ENCODE data around the gene DLGAP4. TPM values are rescaled to one million over a fixed set of nuclear protein-coding genes. Genes with fewer than 3 reads are reported as not detected.

DLGAP4 gene
- total and polyA plus RNA-seq, 9 of the 15 experiments (the other 6 are each of a cell fraction or from before 2014, with no cell fraction given), result 0.31 to 34.1 (median 4.5) TPM

DNA sequence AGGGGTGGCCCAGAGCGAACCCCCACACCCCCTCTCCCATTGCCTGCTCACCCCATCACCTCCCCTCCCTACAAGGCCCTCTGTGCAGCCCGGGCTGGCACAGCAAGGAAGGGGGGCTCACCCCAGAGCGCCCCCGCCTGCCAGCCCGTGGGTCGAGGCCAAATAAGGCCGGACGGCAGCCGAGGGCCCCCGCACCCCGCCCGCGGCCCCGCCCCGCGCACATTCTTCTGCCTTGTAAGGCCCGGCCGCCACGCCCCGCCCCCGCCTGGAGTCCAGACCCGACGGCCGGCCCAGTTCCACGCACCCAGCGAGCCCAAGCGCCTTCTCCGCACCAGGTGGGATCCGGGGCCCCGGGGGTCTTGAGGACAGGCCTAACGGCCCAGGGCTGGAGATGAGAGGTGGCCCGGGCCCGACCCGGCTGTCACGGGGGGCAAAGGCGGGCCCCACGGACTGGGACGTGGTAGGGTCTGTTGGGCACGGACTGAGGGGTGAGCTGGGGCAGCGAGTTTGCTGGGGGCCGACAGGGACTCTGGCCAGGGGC is 235.2 kb downstream of the DLGAP4 start, which contains the start of gene MYL9 (continued):
- TF ChIP-seq SP2 (IDR thresholded peaks at IDR 0.05; ENCODE audit: extremely low read depth, low read depth, low read length, poor library complexity, severe bottlenecking) (no peak), CHD4 (IDR thresholded peaks at IDR 0.05; ENCODE audit: insufficient read depth, insufficient replicate concordance, low read depth, low read length, poor library complexity, severe bottlenecking) (no peak), RAD21 (CRISPR knock-in tag; conservative IDR thresholded peaks at IDR 0.05 in 1 of 2, IDR thresholded peaks at IDR 0.05 in 1 of 2) (no peak), GABPB1 (CRISPR knock-in tag; IDR thresholded peaks at IDR 0.05) (no peak), ZNF584 (CRISPR knock-in tag; IDR thresholded peaks at IDR 0.05; ENCODE audit: low read depth) (no peak), POU5F1 (IDR thresholded peaks at IDR 0.05; ENCODE audit: borderline replicate concordance, low read depth, low read length, partially characterized antibody) (no peak), SRF (CRISPR knock-in tag; IDR thresholded peaks at IDR 0.05) (peak in 1 of 2 experiments; percentile 93; a peak in 2 of 4 replicates), HDGF (IDR thresholded peaks at IDR 0.05) (no peak), CBFA2T2 (conservative IDR thresholded peaks at IDR 0.05) (no peak), PHF8 (IDR thresholded peaks at IDR 0.05; ENCODE audit: borderline replicate concordance, low read length) (peak; percentile 42; the same call in 1 of the 2 replicates), NRF1 (conservative IDR thresholded peaks at IDR 0.05 in 1 of 2, IDR thresholded peaks at IDR 0.05 in 1 of 2) (peak; percentile 68 to 76), TEAD1 (CRISPR knock-in tag; IDR thresholded peaks at IDR 0.05) (0 out of 4 replicates have a peak, but pooled peaks of 1 of the 2 experiments have one; percentile 20)
- TF ChIP-seq, protein P1, sequence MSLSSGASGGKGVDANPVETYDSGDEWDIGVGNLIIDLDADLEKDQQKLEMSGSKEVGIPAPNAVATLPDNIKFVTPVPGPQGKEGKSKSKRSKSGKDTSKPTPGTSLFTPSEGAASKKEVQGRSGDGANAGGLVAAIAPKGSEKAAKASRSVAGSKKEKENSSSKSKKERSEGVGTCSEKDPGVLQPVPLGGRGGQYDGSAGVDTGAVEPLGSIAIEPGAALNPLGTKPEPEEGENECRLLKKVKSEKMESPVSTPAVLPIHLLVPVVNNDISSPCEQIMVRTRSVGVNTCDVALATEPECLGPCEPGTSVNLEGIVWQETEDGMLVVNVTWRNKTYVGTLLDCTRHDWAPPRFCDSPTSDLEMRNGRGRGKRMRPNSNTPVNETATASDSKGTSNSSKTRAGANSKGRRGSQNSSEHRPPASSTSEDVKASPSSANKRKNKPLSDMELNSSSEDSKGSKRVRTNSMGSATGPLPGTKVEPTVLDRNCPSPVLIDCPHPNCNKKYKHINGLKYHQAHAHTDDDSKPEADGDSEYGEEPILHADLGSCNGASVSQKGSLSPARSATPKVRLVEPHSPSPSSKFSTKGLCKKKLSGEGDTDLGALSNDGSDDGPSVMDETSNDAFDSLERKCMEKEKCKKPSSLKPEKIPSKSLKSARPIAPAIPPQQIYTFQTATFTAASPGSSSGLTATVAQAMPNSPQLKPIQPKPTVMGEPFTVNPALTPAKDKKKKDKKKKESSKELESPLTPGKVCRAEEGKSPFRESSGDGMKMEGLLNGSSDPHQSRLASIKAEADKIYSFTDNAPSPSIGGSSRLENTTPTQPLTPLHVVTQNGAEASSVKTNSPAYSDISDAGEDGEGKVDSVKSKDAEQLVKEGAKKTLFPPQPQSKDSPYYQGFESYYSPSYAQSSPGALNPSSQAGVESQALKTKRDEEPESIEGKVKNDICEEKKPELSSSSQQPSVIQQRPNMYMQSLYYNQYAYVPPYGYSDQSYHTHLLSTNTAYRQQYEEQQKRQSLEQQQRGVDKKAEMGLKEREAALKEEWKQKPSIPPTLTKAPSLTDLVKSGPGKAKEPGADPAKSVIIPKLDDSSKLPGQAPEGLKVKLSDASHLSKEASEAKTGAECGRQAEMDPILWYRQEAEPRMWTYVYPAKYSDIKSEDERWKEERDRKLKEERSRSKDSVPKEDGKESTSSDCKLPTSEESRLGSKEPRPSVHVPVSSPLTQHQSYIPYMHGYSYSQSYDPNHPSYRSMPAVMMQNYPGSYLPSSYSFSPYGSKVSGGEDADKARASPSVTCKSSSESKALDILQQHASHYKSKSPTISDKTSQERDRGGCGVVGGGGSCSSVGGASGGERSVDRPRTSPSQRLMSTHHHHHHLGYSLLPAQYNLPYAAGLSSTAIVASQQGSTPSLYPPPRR (CRISPR knock-in tag; IDR thresholded peaks at IDR 0.05; ENCODE audit: borderline replicate concordance), result no peak
- TF ChIP-seq, protein P2, sequence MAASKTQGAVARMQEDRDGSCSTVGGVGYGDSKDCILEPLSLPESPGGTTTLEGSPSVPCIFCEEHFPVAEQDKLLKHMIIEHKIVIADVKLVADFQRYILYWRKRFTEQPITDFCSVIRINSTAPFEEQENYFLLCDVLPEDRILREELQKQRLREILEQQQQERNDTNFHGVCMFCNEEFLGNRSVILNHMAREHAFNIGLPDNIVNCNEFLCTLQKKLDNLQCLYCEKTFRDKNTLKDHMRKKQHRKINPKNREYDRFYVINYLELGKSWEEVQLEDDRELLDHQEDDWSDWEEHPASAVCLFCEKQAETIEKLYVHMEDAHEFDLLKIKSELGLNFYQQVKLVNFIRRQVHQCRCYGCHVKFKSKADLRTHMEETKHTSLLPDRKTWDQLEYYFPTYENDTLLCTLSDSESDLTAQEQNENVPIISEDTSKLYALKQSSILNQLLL (CRISPR knock-in tag; IDR thresholded peaks at IDR 0.05; ENCODE audit: borderline replicate concordance), result no peak
- TF ChIP-seq, protein P3, sequence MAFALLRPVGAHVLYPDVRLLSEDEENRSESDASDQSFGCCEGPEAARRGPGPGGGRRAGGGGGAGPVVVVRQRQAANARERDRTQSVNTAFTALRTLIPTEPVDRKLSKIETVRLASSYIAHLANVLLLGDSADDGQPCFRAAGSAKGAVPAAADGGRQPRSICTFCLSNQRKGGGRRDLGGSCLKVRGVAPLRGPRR (CRISPR knock-in tag; IDR thresholded peaks at IDR 0.05), result no peak
- TF ChIP-seq, protein P4, sequence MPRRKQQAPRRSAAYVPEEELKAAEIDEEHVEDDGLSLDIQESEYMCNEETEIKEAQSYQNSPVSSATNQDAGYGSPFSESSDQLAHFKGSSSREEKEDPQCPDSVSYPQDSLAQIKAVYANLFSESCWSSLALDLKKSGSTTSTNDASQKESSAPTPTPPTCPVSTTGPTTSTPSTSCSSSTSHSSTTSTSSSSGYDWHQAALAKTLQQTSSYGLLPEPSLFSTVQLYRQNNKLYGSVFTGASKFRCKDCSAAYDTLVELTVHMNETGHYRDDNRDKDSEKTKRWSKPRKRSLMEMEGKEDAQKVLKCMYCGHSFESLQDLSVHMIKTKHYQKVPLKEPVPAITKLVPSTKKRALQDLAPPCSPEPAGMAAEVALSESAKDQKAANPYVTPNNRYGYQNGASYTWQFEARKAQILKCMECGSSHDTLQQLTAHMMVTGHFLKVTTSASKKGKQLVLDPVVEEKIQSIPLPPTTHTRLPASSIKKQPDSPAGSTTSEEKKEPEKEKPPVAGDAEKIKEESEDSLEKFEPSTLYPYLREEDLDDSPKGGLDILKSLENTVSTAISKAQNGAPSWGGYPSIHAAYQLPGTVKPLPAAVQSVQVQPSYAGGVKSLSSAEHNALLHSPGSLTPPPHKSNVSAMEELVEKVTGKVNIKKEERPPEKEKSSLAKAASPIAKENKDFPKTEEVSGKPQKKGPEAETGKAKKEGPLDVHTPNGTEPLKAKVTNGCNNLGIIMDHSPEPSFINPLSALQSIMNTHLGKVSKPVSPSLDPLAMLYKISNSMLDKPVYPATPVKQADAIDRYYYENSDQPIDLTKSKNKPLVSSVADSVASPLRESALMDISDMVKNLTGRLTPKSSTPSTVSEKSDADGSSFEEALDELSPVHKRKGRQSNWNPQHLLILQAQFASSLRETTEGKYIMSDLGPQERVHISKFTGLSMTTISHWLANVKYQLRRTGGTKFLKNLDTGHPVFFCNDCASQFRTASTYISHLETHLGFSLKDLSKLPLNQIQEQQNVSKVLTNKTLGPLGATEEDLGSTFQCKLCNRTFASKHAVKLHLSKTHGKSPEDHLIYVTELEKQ (CRISPR knock-in tag; IDR thresholded peaks at IDR 0.05), result no peak

Data from K562 (cell line).